ELF-1 (cell line): Measurements from ENCODE around the gene CCL8.
"Not testable (repeated sequence)": the region's sequence is repeated elsewhere in the genome, so short reads cannot be mapped to it uniquely, and the experiment has no call there.

Experiments used
- DNase-seq: peaks from one replicate; pipeline ENCODE4 v3.0.0-alpha.2; 2016; ENCODE audit warnings: low read depth, low spot score

Gene CCL8

GRCh38 chr17:34314279-34314678, 5.0 kb upstream of the CCL8 start:
- no peak for DNase-seq

- DNase-seq = no peak
Observed at GRCh38 chr17:34318474-34318873, 761 bp upstream of the CCL8 start.

GRCh38 chr17:34321964-34322363, 2.7 kb downstream of the CCL8 start:
- DNase-seq = no peak

- not testable (repeated sequence) for DNase-seq
Observed at GRCh38 chr17:34327580-34327979, 8.3 kb downstream of the CCL8 start.

GRCh38 chr17:34337701-34338100, 18.5 kb downstream of the CCL8 start:
- no peak for DNase-seq

GRCh38 chr17:34339138-34339770, 20.0 kb downstream of the CCL8 start:
- DNase-seq = no peak

- no peak for DNase-seq
Observed at GRCh38 chr17:34341916-34342315, 22.7 kb downstream of the CCL8 start.

GRCh38 chr17:34347063-34347462, 27.8 kb downstream of the CCL8 start:
- no peak for DNase-seq

GRCh38 chr17:34349751-34350150, 30.5 kb downstream of the CCL8 start:
- DNase-seq = no peak

- no peak for DNase-seq
Observed at GRCh38 chr17:34351096-34351495, 31.9 kb downstream of the CCL8 start.

- no peak for DNase-seq
Observed at GRCh38 chr17:34352191-34352590, 33.0 kb downstream of the CCL8 start.

GRCh38 chr17:34354637-34355036, 35.4 kb downstream of the CCL8 start:
- DNase-seq = no peak

- DNase-seq = no peak
Observed at GRCh38 chr17:34356194-34356593, 37.0 kb downstream of the CCL8 start, which contains the start of gene CCL13. TSS of gene CCL13 (plus strand) at chr17:34356480. CDS start at chr17:34356527, 47 bp downstream.

GRCh38 chr17:34357398-34357797, 38.2 kb downstream of the CCL8 start:
- peak; percentile 53 for DNase-seq

- DNase-seq = no peak
Observed at GRCh38 chr17:34358631-34359030, 39.4 kb downstream of the CCL8 start.

GRCh38 chr17:34360601-34361270, 41.5 kb downstream of the CCL8 start:
- DNase-seq = no peak

- peak; percentile 95 for DNase-seq
Observed at GRCh38 chr17:34361478-34362061, 42.3 kb downstream of the CCL8 start.

GRCh38 chr17:34363183-34363661, 44.0 kb downstream of the CCL8 start, which contains the start of gene CCL1:
TSS of gene CCL1 (minus strand) at chr17:34363233. CDS start at chr17:34363161, 72 bp downstream.
- no peak for DNase-seq

GRCh38 chr17:34364751-34365150, 45.5 kb downstream of the CCL8 start:
- DNase-seq = no peak

GRCh38 chr17:34365340-34365739, 46.1 kb downstream of the CCL8 start:
- DNase-seq = no peak

GRCh38 chr17:34366010-34366409, 46.8 kb downstream of the CCL8 start:
- DNase-seq = no peak

GRCh38 chr17:34366529-34367107, 47.4 kb downstream of the CCL8 start:
- no peak for DNase-seq
